H9 (cell line): Measurements from ENCODE around the gene OR8K5. TPM values are rescaled to one million over a fixed set of nuclear protein-coding genes. Genes with fewer than 3 reads are reported as not detected.

Experiments used
- DNase-seq: peaks from one replicate; pipeline ENCODE4 v3.0.0-alpha.2; 2017
- H2AFZ ChIP-seq: one replicate; pipeline ENCODE4 v1.6.1; 2013; ENCODE audit warnings: mild to moderate bottlenecking, low read length, control low read depth, moderate library complexity
- H2AK5ac ChIP-seq: 2 replicates; pipeline ENCODE4 v1.6.1; 2013; ENCODE audit warnings: low read length, control low read depth, mixed read lengths; ENCODE audit not compliant: insufficient read length
- H2BK120ac ChIP-seq: one replicate; pipeline ENCODE4 v1.6.1; 2013; ENCODE audit warnings: low read depth, mild to moderate bottlenecking, low read length, control low read depth, inconsistent platforms; ENCODE audit not compliant: poor library complexity, severe bottlenecking
- H2BK12ac ChIP-seq: 2 replicates; pipeline ENCODE4 v1.6.1; 2013; ENCODE audit warnings: low read length, control low read depth, mixed read lengths, low read depth; ENCODE audit not compliant: insufficient read length
- H2BK15ac ChIP-seq: 2 replicates; pipeline ENCODE4 v1.6.1; 2013; ENCODE audit warnings: low read depth, low read length, control low read depth
- H2BK20ac ChIP-seq: one replicate; pipeline ENCODE4 v1.6.1; 2013; ENCODE audit warnings: low read depth, mild to moderate bottlenecking, low read length, control low read depth, inconsistent platforms; ENCODE audit not compliant: poor library complexity, severe bottlenecking
- H2BK5ac ChIP-seq: 2 replicates; pipeline ENCODE4 v1.6.1; 2013; ENCODE audit warnings: low read length, control low read depth, mixed read lengths; ENCODE audit not compliant: insufficient read length
- H3K14ac ChIP-seq: 2 replicates; pipeline ENCODE4 v1.6.1; 2013; ENCODE audit warnings: low read length, control low read depth; ENCODE audit not compliant: insufficient read depth
- H3K18ac ChIP-seq: 2 replicates; pipeline ENCODE4 v1.6.1; 2013; ENCODE audit warnings: low read depth, mild to moderate bottlenecking, mixed read lengths, low read length, control low read depth; ENCODE audit not compliant: insufficient read length
- H3K23ac ChIP-seq: 2 replicates; pipeline ENCODE4 v1.6.1; 2013; ENCODE audit warnings: low read length, control low read depth, mixed read lengths, low read depth; ENCODE audit not compliant: insufficient read length
- H3K23me2 ChIP-seq: 2 replicates; pipeline ENCODE4 v1.6.1; 2013; ENCODE audit warnings: low read depth, mild to moderate bottlenecking, mixed read lengths, low read length, control low read depth; ENCODE audit not compliant: insufficient read length, poor library complexity, severe bottlenecking
- H3K27ac ChIP-seq: 2 replicates; pipeline ENCODE4 v1.5.1; 2013; ENCODE audit warnings: low read length, control low read depth, mixed read lengths, low read depth; ENCODE audit not compliant: insufficient read length
- H3K27me3 ChIP-seq: 2 replicates; pipeline ENCODE4 v1.6.1; 2013; ENCODE audit warnings: low read length, control low read depth, inconsistent platforms; ENCODE audit not compliant: insufficient read depth
- H3K4ac ChIP-seq: 2 replicates; pipeline ENCODE4 v1.6.1; 2013; ENCODE audit warnings: low read depth, mild to moderate bottlenecking, control low read depth, inconsistent platforms, low read length, moderate library complexity
- H3K4me1 ChIP-seq: 2 replicates; pipeline ENCODE4 v1.6.1; 2013; ENCODE audit warnings: low read length, control low read depth, inconsistent platforms; ENCODE audit not compliant: insufficient read depth
- H3K4me2 ChIP-seq: 2 replicates; pipeline ENCODE4 v1.6.1; 2013; ENCODE audit warnings: low read length, control low read depth, mixed read lengths; ENCODE audit not compliant: insufficient read length, insufficient read depth
- H3K56ac ChIP-seq: 2 replicates; pipeline ENCODE4 v1.6.1; 2013; ENCODE audit warnings: low read depth, mild to moderate bottlenecking, mixed read lengths, low read length, control low read depth; ENCODE audit not compliant: insufficient read length
- H3K79me1 ChIP-seq: 2 replicates; pipeline ENCODE4 v1.6.1; 2013; ENCODE audit warnings: low read depth, mild to moderate bottlenecking, moderate library complexity, low read length, control low read depth, inconsistent platforms; ENCODE audit not compliant: insufficient read depth, poor library complexity, severe bottlenecking
- H3K79me2 ChIP-seq: 2 replicates; pipeline ENCODE4 v1.6.1; 2013; ENCODE audit warnings: low read length, control low read depth, inconsistent platforms; ENCODE audit not compliant: insufficient read depth
- H3K9ac ChIP-seq: 2 replicates; pipeline ENCODE4 v1.6.1; 2013; ENCODE audit warnings: low read length, control low read depth, mixed read lengths; ENCODE audit not compliant: insufficient read length; ENCODE audit errors: extremely low read depth
- H3K9me3 ChIP-seq: one replicate; pipeline ENCODE4 v1.6.1; 2013; ENCODE audit warnings: low read depth, low read length, inconsistent platforms; ENCODE audit not compliant: control insufficient read depth
- H3T11ph ChIP-seq: one replicate; pipeline ENCODE4 v1.6.1; 2013; ENCODE audit warnings: mild to moderate bottlenecking, low read length, control low read depth, inconsistent platforms
- H4K20me1 ChIP-seq: one replicate; pipeline ENCODE4 v1.6.1; 2013; ENCODE audit not compliant: control insufficient read depth, insufficient read length, insufficient read depth
- H4K5ac ChIP-seq: 2 replicates; pipeline ENCODE4 v1.6.1; 2013; ENCODE audit warnings: low read depth, mild to moderate bottlenecking, mixed read lengths, low read length, control low read depth; ENCODE audit not compliant: insufficient read length
- H4K8ac ChIP-seq: replicated peaks from 2 replicates; pipeline ENCODE4 v1.6.1; 2013; ENCODE audit warnings: low read length, control low read depth, mixed read lengths, low read depth; ENCODE audit not compliant: insufficient read length
- H4K91ac ChIP-seq: 2 replicates; pipeline ENCODE4 v1.6.1; 2013; ENCODE audit warnings: low read depth, mild to moderate bottlenecking, moderate library complexity, mixed read lengths, low read length, control low read depth; ENCODE audit not compliant: insufficient read length
- H3K27ac Mint-ChIP-seq, 3 experiments: 2 replicates in 2 of 3; 3 replicates in 1 of 3; pipeline ENCODE4 v1.8.0; 2020 to 2021; ENCODE audit warnings: mixed read lengths in 3 of 3, mild to moderate bottlenecking in 1 of 3, moderate library complexity in 1 of 3
- H3K27me3 Mint-ChIP-seq: 2 replicates; pipeline ENCODE4 v1.8.0; 2021; ENCODE audit warnings: low read depth, mild to moderate bottlenecking, moderate library complexity, mixed read lengths
- H3K36me3 Mint-ChIP-seq, 3 experiments: 2 replicates in 2 of 3; 3 replicates in 1 of 3; pipeline ENCODE4 v1.8.0; 2020 to 2021; ENCODE audit warnings: low read depth in 3 of 3, mixed read lengths in 3 of 3; ENCODE audit not compliant: insufficient read depth in 1 of 3
- H3K4me1 Mint-ChIP-seq, 2 experiments: 2 replicates each; pipeline ENCODE4 v1.8.0; 2020; ENCODE audit warnings: mixed read lengths in 2 of 2
- H3K4me3 Mint-ChIP-seq, 2 experiments: 2 replicates in 1 of 2; 3 replicates in 1 of 2; pipeline ENCODE4 v1.8.0; 2020 to 2021; ENCODE audit warnings: mild to moderate bottlenecking in 2 of 2, mixed read lengths in 2 of 2, moderate library complexity in 1 of 2
- H3K9me3 Mint-ChIP-seq, 2 experiments: 2 replicates in 1 of 2; 3 replicates in 1 of 2; pipeline ENCODE4 v1.8.0; 2020; ENCODE audit warnings: mild to moderate bottlenecking in 2 of 2, mixed read lengths in 2 of 2, moderate library complexity in 1 of 2
- WGBS: extraction: QIAGEN DNeasy Blood & Tissue Kit; methylation state at CpG from one replicate; pipeline ENCODE4 v1.1.7; 2013; ENCODE audit warnings: missing lambda C conversion rate, low lambda C conversion rate, mixed read lengths; ENCODE audit not compliant: insufficient read length; ENCODE audit errors: extremely low coverage; 5-methylcytosine and 5-hydroxymethylcytosine counted together
- long read RNA-seq: library from polyadenylated mRNA; unstranded; transcript quantifications from one replicate; pipeline ENCODE4 v2.0.0, GENCODE V29; 2020
- total RNA-seq: library from RNA; stranded (reverse); gene quantifications from 2 replicates; pipeline ENCODE4 v1.2.1, GENCODE V29; 2021
- TF ChIP-seq, protein P1 (sequence below): fragments of 200-600 bp; sonication (generic); conservative IDR thresholded peaks from 3 replicates; pipeline ENCODE4 v1.8.0; 2021; ENCODE audit warnings: antibody characterized with exemption, mild to moderate bottlenecking

OR8K5 gene
- not detected in 2 replicates for total RNA-seq
- long read RNA-seq: 0 reads

DNA sequence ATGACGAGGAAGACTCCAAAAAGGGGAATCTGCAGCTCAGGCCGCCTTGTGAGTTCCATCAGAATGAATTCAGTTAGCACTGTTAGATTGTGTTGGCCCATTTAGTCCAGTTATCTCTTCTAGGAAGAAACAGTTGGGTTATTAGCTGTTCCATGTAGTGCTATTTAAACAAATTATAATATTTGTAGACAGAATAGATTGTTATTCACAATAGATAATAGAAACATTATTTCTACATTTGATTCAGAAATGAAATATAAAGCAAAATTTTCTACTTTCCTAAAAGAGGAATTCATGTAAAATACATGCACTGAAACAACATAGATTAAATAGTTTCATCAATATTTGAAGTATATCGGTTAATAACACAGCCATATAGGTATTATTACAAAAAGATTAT lies at the start of gene OR8K5:
Gene OR8K5 (minus strand): TSS at position 101 of the 400 bp plus-strand sequence. CDS start 0 bp downstream, at position 101.
- no peaks in the 10 kb centered on the region for H3K23me2 ChIP-seq
- no peak within 1 kb of the TSS for H3K4me2 ChIP-seq
- H3K27me3 ChIP-seq: no peaks in the 10 kb centered on the region
- H2BK5ac ChIP-seq: no peak within 1 kb of the TSS
- no peak within 1 kb of the TSS for H2BK12ac ChIP-seq
- H3K27ac ChIP-seq: no peak within 1 kb of the TSS
- Mint-ChIP-seq H3K27ac (no peak within 1 kb of the TSS), H3K9me3 (peaks cover 14 to 31% of the 10 kb centered on the region in 2 experiments; a peak in 4 of 5 replicates), H3K4me3 (no peak within 1 kb of the TSS), H3K4me1 (no peaks in the 10 kb centered on the region), H3K27me3 (no peaks in the 10 kb centered on the region; the same call in 1 of the 2 replicates), H3K36me3 (no peaks in the 10 kb centered on the region)
- no peak for DNase-seq
- H3K79me1 ChIP-seq: no peaks in the 10 kb centered on the region
- H3K4ac ChIP-seq: no peak within 1 kb of the TSS
- H3K9me3 ChIP-seq: peaks cover 9% of the 10 kb centered on the region
- no peaks in the 10 kb centered on the region for H3K4me1 ChIP-seq
- H3K79me2 ChIP-seq: no peaks in the 10 kb centered on the region
- H2BK15ac ChIP-seq: no peak within 1 kb of the TSS
- H4K8ac ChIP-seq: no peak within 1 kb of the TSS
- H3T11ph ChIP-seq: no peak within 1 kb of the TSS
- H2BK20ac ChIP-seq: no peak within 1 kb of the TSS
- H3K23ac ChIP-seq: no peak within 1 kb of the TSS
- H3K18ac ChIP-seq: no peak within 1 kb of the TSS
- WGBS: no CpG with 5 or more reads among the region's 3 CpGs
- H3K14ac ChIP-seq: no peak within 1 kb of the TSS
- no peak within 1 kb of the TSS for H3K9ac ChIP-seq
- no peak within 1 kb of the TSS for H2AFZ ChIP-seq
- no peaks in the 10 kb centered on the region for H4K20me1 ChIP-seq
- no peak within 1 kb of the TSS for H4K91ac ChIP-seq
- H2BK120ac ChIP-seq: no peak within 1 kb of the TSS
- TF ChIP-seq, protein P1, sequence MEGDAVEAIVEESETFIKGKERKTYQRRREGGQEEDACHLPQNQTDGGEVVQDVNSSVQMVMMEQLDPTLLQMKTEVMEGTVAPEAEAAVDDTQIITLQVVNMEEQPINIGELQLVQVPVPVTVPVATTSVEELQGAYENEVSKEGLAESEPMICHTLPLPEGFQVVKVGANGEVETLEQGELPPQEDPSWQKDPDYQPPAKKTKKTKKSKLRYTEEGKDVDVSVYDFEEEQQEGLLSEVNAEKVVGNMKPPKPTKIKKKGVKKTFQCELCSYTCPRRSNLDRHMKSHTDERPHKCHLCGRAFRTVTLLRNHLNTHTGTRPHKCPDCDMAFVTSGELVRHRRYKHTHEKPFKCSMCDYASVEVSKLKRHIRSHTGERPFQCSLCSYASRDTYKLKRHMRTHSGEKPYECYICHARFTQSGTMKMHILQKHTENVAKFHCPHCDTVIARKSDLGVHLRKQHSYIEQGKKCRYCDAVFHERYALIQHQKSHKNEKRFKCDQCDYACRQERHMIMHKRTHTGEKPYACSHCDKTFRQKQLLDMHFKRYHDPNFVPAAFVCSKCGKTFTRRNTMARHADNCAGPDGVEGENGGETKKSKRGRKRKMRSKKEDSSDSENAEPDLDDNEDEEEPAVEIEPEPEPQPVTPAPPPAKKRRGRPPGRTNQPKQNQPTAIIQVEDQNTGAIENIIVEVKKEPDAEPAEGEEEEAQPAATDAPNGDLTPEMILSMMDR: no peak
- H4K5ac ChIP-seq: no peak within 1 kb of the TSS
- no peak within 1 kb of the TSS for H2AK5ac ChIP-seq
- H3K56ac ChIP-seq: no peak within 1 kb of the TSS
